GM06990 (cell line): Measurements from ENCODE around the gene FAM234A.

Experiments used
- DNase-seq: peaks from one replicate; pipeline ENCODE4 v3.0.0-alpha.2; 2011; ENCODE audit not compliant: insufficient read length; ENCODE audit errors: extremely low read depth
- H3K27me3 ChIP-seq: replicated peaks from 2 replicates; pipeline ENCODE4 v1.6.0; 2011; ENCODE audit warnings: low read length; ENCODE audit not compliant: control insufficient read depth, insufficient read depth
- H3K36me3 ChIP-seq: 2 replicates; pipeline ENCODE4 v1.5.1; 2011; ENCODE audit warnings: low read length; ENCODE audit not compliant: control insufficient read depth, insufficient read depth
- H3K4me3 ChIP-seq: replicated peaks from 2 replicates; pipeline ENCODE4 v1.5.1; 2011; ENCODE audit warnings: low read depth, mild to moderate bottlenecking, control low read depth, low read length
- TF ChIP-seq, protein P1 (sequence below): IDR thresholded peaks from 2 replicates; pipeline ENCODE4 v1.5.1; 2011; ENCODE audit warnings: low read length, control low read depth, mild to moderate bottlenecking, inconsistent platforms; ENCODE audit not compliant: insufficient read depth, poor library complexity, severe bottlenecking

Gene FAM234A

DNA sequence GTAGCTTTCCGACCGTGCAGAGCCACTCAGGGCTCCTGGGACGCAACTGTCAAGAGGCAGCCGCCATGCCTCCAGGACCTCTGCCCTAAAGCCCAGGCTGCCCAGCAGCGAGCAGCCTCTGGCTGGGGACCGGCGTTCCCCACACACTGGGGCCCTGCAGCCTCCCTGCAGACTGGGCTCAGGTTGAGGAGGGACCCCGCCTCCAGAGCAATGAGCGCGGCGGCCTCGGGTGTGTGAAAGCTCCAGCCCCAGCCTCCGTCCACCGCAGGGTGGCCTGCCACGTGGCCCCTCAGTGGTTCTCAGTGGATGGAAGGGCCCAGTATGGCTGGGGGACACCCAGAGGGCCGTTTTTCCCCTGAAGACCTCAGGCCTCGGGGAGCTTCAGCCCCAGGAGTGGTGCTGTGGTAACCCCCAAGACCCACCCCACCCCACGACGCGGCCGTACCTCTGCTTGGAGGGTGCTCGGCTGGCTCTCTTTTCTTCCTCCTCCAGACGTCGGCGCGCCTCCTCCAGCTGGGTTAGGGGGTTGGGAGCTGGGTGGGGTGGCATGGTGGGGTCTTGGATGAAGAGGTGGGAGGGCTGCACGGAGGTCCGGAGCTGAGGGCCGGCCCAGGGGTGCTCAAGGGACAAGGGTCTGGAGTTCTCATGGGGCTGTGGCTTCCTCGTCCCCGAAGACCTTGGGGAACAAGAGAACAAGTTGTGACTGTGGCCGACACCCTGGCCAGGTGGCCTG, 58.6 kb downstream of the FAM234A start:
- H3K36me3 ChIP-seq = peaks cover 14% of the 10 kb centered on the region
- TF ChIP-seq, protein P1, sequence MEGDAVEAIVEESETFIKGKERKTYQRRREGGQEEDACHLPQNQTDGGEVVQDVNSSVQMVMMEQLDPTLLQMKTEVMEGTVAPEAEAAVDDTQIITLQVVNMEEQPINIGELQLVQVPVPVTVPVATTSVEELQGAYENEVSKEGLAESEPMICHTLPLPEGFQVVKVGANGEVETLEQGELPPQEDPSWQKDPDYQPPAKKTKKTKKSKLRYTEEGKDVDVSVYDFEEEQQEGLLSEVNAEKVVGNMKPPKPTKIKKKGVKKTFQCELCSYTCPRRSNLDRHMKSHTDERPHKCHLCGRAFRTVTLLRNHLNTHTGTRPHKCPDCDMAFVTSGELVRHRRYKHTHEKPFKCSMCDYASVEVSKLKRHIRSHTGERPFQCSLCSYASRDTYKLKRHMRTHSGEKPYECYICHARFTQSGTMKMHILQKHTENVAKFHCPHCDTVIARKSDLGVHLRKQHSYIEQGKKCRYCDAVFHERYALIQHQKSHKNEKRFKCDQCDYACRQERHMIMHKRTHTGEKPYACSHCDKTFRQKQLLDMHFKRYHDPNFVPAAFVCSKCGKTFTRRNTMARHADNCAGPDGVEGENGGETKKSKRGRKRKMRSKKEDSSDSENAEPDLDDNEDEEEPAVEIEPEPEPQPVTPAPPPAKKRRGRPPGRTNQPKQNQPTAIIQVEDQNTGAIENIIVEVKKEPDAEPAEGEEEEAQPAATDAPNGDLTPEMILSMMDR = no peak

DNA sequence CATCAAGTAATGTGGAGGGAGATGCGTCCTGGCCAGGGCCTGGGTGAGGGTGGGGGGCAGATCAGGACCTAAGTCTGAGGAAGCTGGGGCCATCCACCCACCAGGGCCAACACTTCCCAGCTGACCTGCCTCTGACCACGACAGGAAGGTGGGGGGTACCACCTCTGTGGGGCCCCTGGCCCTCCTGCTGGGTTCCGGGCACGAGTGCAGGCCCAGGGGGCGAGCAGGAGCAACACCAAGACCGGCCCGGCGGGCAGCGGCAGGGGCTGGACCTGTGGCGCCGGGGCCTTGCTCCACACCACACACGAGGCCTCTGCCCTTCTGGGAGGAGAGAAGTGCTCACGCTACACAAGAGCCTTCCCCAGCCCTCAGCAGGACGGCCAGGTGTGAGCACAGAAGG, 61.7 kb downstream of the FAM234A start:
- H3K36me3 ChIP-seq = peaks cover 7% of the 10 kb centered on the region
- TF ChIP-seq, protein P1 = no peak

More for the DNA sequence above, 58.6 kb downstream of the FAM234A start:
- Histone ChIP-seq H3K4me3 (no peak overlapping the region), H3K27me3 (no peaks in the 10 kb centered on the region)
- DNase-seq = no peak

DNA sequence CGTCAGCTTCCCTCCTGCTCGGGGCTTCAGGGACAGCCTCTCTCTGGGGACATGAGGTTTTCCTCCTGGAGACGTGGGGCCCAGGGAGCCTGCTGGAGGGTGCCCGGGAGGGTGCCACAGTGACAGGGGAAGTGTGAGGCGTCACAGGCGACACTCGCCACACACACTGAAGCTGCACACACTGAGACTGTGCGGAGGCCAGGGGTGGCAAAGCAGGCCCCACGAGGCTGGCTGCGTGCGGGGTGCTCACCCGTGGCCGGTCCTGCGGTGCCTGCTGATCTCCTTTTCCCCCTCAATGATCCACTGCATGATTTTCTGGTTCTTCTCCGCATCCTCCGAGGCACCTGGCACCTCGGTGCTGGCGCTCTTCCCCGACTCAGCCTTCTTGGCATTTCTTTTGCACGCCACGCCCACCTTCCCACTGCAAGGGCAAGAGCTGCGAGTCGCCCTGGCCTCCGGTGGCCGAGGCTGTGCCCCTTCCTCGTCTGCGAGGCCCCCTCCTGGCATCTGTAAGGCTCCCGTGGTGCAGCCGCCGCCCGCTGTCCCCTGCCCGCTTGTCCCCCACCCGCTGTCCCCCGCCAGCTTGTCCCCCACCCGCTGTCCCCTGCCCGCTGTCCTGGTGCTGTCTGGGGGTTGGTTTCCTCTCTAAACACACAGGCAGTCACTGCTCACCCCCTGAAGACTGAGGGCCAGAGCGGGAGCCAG, 62.3 kb downstream of the FAM234A start:
- peaks cover 9% of the 10 kb centered on the region for H3K36me3 ChIP-seq
- DNase-seq = no peak
- H3K27me3 ChIP-seq = no peaks in the 10 kb centered on the region
- H3K4me3 ChIP-seq = no peak overlapping the region
- TF ChIP-seq, protein P1 = no peak

More for the DNA sequence above, 61.7 kb downstream of the FAM234A start:
- Histone ChIP-seq H3K4me3 (no peak overlapping the region), H3K27me3 (no peaks in the 10 kb centered on the region)
- DNase-seq = no peak

DNA sequence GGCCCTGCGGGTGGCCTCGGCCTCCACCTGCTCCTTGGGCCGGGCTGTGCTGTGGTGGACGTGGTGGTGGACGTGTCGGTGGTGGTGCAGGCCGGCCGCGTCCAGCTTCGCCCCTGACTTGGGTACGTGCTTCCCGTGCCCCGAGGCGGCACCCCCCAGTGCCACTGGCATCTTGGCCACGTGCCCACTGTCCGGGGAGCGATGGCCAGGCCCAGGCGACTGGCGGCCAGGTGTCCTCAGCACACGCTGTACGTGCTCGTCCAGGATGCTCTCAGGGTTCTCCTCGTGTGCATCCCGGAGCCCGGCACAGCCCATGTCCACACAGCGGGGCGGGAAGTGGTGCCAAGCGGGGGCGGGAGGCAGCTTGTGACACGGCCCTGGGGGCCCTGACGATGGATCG, 63.2 kb downstream of the FAM234A start:
- peaks cover 11% of the 10 kb centered on the region for H3K36me3 ChIP-seq

DNA sequence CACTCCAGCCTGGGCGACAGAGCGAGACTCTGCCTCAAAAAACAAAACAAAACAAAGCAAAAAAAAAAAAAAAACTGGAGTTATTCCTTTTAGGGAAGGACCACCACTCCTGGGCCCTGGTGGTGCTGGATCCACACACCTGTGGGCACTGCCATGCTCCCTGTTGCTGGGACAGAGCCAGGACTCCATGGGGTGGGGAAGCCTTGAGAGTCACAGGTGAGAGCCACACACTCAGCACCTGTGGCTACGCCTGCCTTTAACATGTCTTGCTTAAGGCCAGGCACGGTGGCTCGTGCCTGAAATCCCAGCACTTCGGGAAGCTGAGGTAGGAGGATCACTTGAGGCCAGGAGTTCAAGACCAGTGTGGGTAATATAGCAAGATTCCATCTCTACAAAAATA, 66.6 kb downstream of the FAM234A start:
- Histone ChIP-seq H3K4me3 (no peak overlapping the region), H3K27me3 (no peaks in the 10 kb centered on the region), H3K36me3 (peaks cover 12% of the 10 kb centered on the region)
- TF ChIP-seq, protein P1 = no peak
- DNase-seq = no peak

More for the DNA sequence above, 63.2 kb downstream of the FAM234A start:
- DNase-seq = no peak
- Histone ChIP-seq H3K4me3 (no peak overlapping the region), H3K27me3 (no peaks in the 10 kb centered on the region)
- TF ChIP-seq, protein P1 = no peak
